Ishikawa (cell line): ENCODE measurements around the gene EXOC3L4.

Source experiments
- CEBPB ChIP-seq: IDR thresholded peaks from 2 replicates; pipeline ENCODE4 v1.6.1; 2012
- CREB1 ChIP-seq: IDR thresholded peaks from 2 replicates; pipeline ENCODE4 v1.6.1; 2012; ENCODE audit warnings: low read depth
- EGR1 ChIP-seq: IDR thresholded peaks from 2 replicates; pipeline ENCODE4 v1.6.1; 2012
- EP300 ChIP-seq: IDR thresholded peaks from 2 replicates; pipeline ENCODE4 v1.6.1; 2012; ENCODE audit warnings: borderline replicate concordance
- FOXM1 ChIP-seq: IDR thresholded peaks from 2 replicates; pipeline ENCODE4 v1.6.1; 2012; ENCODE audit warnings: low read depth, borderline replicate concordance
- NFIC ChIP-seq: IDR thresholded peaks from 2 replicates; pipeline ENCODE4 v1.6.1; 2012
- RAD21 ChIP-seq: IDR thresholded peaks from 2 replicates; pipeline ENCODE4 v1.6.1; 2012; ENCODE audit warnings: low read depth
- TAF1 ChIP-seq: IDR thresholded peaks from 2 replicates; pipeline ENCODE4 v1.6.1; 2012; ENCODE audit warnings: low read depth, mild to moderate bottlenecking
- TCF12 ChIP-seq: IDR thresholded peaks from 2 replicates; pipeline ENCODE4 v1.6.1; 2012; ENCODE audit warnings: low read depth
- TEAD4 ChIP-seq: IDR thresholded peaks from 2 replicates; pipeline ENCODE4 v1.6.1; 2012
- USF1 ChIP-seq: IDR thresholded peaks from 2 replicates; pipeline ENCODE4 v1.6.1; 2012
- YY1 ChIP-seq: IDR thresholded peaks from 2 replicates; pipeline ENCODE4 v1.6.1; 2012; ENCODE audit warnings: low read depth
- ZBTB7A ChIP-seq: IDR thresholded peaks from 2 replicates; pipeline ENCODE4 v1.6.1; 2012; ENCODE audit warnings: low read depth
- TF ChIP-seq, protein P1 (sequence below): IDR thresholded peaks from 2 replicates; pipeline ENCODE4 v1.6.1; 2012; ENCODE audit warnings: low read depth, mild to moderate bottlenecking
- TF ChIP-seq, protein P2 (sequence below): IDR thresholded peaks from 2 replicates; pipeline ENCODE4 v1.6.1; 2012

EXOC3L4 gene

DNA sequence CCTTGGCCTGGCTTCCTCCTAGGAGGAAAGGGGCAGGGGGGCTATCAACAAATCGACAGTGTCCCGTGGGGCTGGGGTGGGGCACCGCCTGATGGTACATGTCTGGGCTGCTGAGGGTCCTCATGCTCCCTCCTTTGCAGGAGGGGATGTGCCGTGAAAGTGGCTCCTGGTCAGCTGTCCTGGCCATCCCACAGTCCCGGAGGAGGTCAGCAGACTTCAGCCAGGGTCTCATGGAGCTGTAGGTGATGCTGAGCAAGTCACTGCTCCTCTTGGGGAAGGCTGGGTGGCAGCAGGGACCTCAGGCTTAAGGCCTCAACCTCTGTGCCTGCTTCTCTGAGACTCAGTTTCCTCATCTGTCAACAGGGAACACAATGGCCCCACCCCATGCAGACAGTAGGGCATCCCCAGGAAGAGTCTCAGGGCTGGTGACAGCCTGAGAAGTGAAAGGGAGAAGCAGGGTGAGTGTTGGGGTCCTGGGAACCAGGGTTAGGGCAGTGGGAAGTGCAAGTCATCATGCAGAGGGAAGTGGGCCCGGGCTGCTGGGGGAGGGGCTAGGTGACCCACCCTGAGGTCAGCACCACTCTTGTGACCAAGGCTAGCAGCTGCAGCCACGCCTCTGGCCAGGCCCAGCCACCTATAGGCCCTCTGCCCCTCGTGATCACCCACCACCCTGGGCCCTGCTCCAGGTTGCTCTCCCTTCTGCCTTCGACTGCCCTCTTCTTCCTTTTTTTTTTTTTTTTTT, 24.3 kb downstream of the EXOC3L4 start:
- TF ChIP-seq CEBPB = no peak
- no peak for TF ChIP-seq YY1
- TF ChIP-seq, protein P1, sequence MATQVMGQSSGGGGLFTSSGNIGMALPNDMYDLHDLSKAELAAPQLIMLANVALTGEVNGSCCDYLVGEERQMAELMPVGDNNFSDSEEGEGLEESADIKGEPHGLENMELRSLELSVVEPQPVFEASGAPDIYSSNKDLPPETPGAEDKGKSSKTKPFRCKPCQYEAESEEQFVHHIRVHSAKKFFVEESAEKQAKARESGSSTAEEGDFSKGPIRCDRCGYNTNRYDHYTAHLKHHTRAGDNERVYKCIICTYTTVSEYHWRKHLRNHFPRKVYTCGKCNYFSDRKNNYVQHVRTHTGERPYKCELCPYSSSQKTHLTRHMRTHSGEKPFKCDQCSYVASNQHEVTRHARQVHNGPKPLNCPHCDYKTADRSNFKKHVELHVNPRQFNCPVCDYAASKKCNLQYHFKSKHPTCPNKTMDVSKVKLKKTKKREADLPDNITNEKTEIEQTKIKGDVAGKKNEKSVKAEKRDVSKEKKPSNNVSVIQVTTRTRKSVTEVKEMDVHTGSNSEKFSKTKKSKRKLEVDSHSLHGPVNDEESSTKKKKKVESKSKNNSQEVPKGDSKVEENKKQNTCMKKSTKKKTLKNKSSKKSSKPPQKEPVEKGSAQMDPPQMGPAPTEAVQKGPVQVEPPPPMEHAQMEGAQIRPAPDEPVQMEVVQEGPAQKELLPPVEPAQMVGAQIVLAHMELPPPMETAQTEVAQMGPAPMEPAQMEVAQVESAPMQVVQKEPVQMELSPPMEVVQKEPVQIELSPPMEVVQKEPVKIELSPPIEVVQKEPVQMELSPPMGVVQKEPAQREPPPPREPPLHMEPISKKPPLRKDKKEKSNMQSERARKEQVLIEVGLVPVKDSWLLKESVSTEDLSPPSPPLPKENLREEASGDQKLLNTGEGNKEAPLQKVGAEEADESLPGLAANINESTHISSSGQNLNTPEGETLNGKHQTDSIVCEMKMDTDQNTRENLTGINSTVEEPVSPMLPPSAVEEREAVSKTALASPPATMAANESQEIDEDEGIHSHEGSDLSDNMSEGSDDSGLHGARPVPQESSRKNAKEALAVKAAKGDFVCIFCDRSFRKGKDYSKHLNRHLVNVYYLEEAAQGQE = no peak
- no peak for TF ChIP-seq EGR1
- TF ChIP-seq USF1 = no peak
- TF ChIP-seq EP300 = no peak
- TF ChIP-seq ZBTB7A = no peak
- TF ChIP-seq TAF1 = no peak
- no peak for TF ChIP-seq TCF12
- no peak for TF ChIP-seq CREB1
- TF ChIP-seq NFIC = no peak

- no peak for TF ChIP-seq ZBTB7A
- TF ChIP-seq EGR1 = no peak
- no peak for TF ChIP-seq TEAD4
- 0 out of 2 replicates have a peak, but pooled peaks have one; percentile 5 for TF ChIP-seq CEBPB
- no peak for TF ChIP-seq EP300
- TF ChIP-seq RAD21 = no peak
Measured at GRCh38 chr14:103121121-103121845, 26.8 kb downstream of the EXOC3L4 start.

- TF ChIP-seq TCF12 = peak; percentile 93
- TF ChIP-seq FOXM1 = peak; percentile 63; the same call in 1 of the 2 replicates
- TF ChIP-seq RAD21 = peak; percentile 18; the same call in 1 of the 2 replicates
- TF ChIP-seq TEAD4 = peak; percentile 68
- TF ChIP-seq, protein P1 = no peak
- TF ChIP-seq CREB1 = no peak
- peak; percentile 12; the same call in 1 of the 2 replicates for TF ChIP-seq USF1
- peak; percentile 63 for TF ChIP-seq YY1
- TF ChIP-seq, protein P2, sequence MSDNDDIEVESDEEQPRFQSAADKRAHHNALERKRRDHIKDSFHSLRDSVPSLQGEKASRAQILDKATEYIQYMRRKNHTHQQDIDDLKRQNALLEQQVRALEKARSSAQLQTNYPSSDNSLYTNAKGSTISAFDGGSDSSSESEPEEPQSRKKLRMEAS = no peak; the same call in none of the 2 replicates
- TF ChIP-seq TAF1 = no peak
- peak; percentile 99 for TF ChIP-seq NFIC
- TF ChIP-seq EGR1 = peak; percentile 87
- peak; percentile 80 for TF ChIP-seq CEBPB
- no peak; the same call in 1 of the 2 replicates for TF ChIP-seq ZBTB7A
- TF ChIP-seq EP300 = peak; percentile 91
Measured at GRCh38 chr14:103121846-103122584, 27.5 kb downstream of the EXOC3L4 start.

DNA sequence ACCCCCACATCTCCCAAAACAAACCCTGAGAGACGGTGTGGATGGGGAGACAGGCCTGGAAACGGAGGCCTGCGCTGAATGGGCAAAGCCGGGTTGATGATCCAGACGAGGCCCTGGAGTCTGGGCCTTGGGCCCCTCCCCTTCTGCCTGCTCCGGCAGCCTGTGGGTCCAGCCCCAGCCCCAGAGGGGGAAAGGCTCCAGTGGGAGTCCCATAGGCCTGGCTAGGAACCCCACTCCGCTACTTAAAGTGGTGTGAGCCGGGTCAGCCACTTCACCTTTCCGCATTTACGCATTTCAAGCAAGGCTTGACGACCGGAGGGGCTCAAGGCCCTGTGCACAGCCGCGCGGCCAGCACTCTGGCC, 28.0 kb downstream of the EXOC3L4 start:
- TF ChIP-seq TAF1 = no peak
- no peak for TF ChIP-seq CEBPB
- no peak for TF ChIP-seq EP300
- TF ChIP-seq CREB1 = no peak
- TF ChIP-seq EGR1 = no peak
- TF ChIP-seq, protein P2 = no peak
- TF ChIP-seq RAD21 = no peak
- TF ChIP-seq YY1 = no peak
- no peak; the same call in 1 of the 2 replicates for TF ChIP-seq ZBTB7A
- TF ChIP-seq TEAD4 = no peak
- no peak for TF ChIP-seq USF1
- TF ChIP-seq TCF12 = no peak
- no peak for TF ChIP-seq FOXM1
- TF ChIP-seq, protein P1 = no peak
- no peak for TF ChIP-seq NFIC
